Measurements from ENCODE around the gene DIS3L2.

GRCh38 chr2:232237464-232237863 is 276.0 kb downstream of the DIS3L2 start:
- TF ChIP-seq, protein P1, sequence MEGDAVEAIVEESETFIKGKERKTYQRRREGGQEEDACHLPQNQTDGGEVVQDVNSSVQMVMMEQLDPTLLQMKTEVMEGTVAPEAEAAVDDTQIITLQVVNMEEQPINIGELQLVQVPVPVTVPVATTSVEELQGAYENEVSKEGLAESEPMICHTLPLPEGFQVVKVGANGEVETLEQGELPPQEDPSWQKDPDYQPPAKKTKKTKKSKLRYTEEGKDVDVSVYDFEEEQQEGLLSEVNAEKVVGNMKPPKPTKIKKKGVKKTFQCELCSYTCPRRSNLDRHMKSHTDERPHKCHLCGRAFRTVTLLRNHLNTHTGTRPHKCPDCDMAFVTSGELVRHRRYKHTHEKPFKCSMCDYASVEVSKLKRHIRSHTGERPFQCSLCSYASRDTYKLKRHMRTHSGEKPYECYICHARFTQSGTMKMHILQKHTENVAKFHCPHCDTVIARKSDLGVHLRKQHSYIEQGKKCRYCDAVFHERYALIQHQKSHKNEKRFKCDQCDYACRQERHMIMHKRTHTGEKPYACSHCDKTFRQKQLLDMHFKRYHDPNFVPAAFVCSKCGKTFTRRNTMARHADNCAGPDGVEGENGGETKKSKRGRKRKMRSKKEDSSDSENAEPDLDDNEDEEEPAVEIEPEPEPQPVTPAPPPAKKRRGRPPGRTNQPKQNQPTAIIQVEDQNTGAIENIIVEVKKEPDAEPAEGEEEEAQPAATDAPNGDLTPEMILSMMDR (IDR thresholded peaks at IDR 0.05; ENCODE audit: insufficient read depth, low read depth, low read length) = no peak
- TF ChIP-seq EZH2 (IDR thresholded peaks at IDR 0.05; ENCODE audit: insufficient read depth, low read length) = no peak
